HepG2 (cell line): ENCODE measurements around the gene SV2A. TPM values are rescaled to one million over a fixed set of nuclear protein-coding genes. Genes with fewer than 3 reads are reported as not detected.
A peak's percentile ranks its signal among the peaks of the same experiment; 100 is the strongest.

Experiments used
- AGO2 ChIP-seq: fragments of 200-400 bp; formaldehyde crosslinking; optimal IDR thresholded peaks from 2 replicates; pipeline ENCODE3; 2017; ENCODE audit warnings: mild to moderate bottlenecking, low read depth, low read length, moderate library complexity
- DPF2 ChIP-seq: sonication (generic); formaldehyde crosslinking; IDR thresholded peaks from 2 replicates; pipeline ENCODE4 v1.4.0; 2020; ENCODE audit warnings: mild to moderate bottlenecking, low read depth, missing genetic modification reagents, borderline replicate concordance
- EP300 ChIP-seq, 3 experiments: sonication (generic) in 1 of 3; formaldehyde crosslinking in 1 of 3; IDR thresholded peaks; 2 replicates each; pipeline versions ENCODE4 v1.5.1 to v1.6.1; 2011 to 2020; ENCODE audit warnings: low read depth in 2 of 3, low read length in 2 of 3, borderline replicate concordance in 1 of 3, improper control_type of control experiment in 1 of 3, mild to moderate bottlenecking in 1 of 3, missing genetic modification reagents in 1 of 3, moderate library complexity in 1 of 3
- JUND ChIP-seq: sonication (generic); formaldehyde crosslinking; IDR thresholded peaks from 2 replicates; pipeline ENCODE4 v1.8.0; 2022; ENCODE audit warnings: mild to moderate bottlenecking, missing genetic modification reagents
- KDM4B ChIP-seq: sonication (generic); formaldehyde crosslinking; IDR thresholded peaks from 2 replicates; pipeline ENCODE4 v1.4.0; 2020; ENCODE audit warnings: missing genetic modification reagents
- MEIS1 ChIP-seq: sonication (generic); formaldehyde crosslinking; IDR thresholded peaks from 2 replicates; pipeline ENCODE4 v1.9.0; 2021; ENCODE audit warnings: mild to moderate bottlenecking, missing genetic modification reagents, moderate library complexity, borderline replicate concordance
- MIER3 ChIP-seq: IDR thresholded peaks from 2 replicates; pipeline ENCODE4 v1.6.1; 2016; ENCODE audit warnings: missing compliant biosample characterization, borderline replicate concordance
- PCBP1 ChIP-seq: fragments of 200-400 bp; formaldehyde crosslinking; IDR thresholded peaks from 2 replicates; pipeline ENCODE4 v1.6.1; 2017; ENCODE audit warnings: mild to moderate bottlenecking, low read depth, low read length, borderline replicate concordance
- ZMYM4 ChIP-seq: sonication (generic); formaldehyde crosslinking; IDR thresholded peaks from 2 replicates; pipeline ENCODE4 v1.8.1; 2023; ENCODE audit warnings: mild to moderate bottlenecking, missing genetic modification reagents
- ZNF20 ChIP-seq: sonication (generic); formaldehyde crosslinking; IDR thresholded peaks from 2 replicates; pipeline ENCODE4 v1.4.0; 2020; ENCODE audit warnings: mild to moderate bottlenecking, moderate library complexity, missing genetic modification reagents
- ZNF274 ChIP-seq: sonication (generic); formaldehyde crosslinking; IDR thresholded peaks from 2 replicates; pipeline ENCODE4 v1.5.1; 2020; ENCODE audit warnings: mild to moderate bottlenecking, missing genetic modification reagents
- ZNF616 ChIP-seq: sonication (generic); formaldehyde crosslinking; IDR thresholded peaks from 2 replicates; pipeline ENCODE4 v1.5.0; 2020; ENCODE audit warnings: low read depth, mild to moderate bottlenecking, missing genetic modification reagents
- ZNF777 ChIP-seq: sonication (generic); formaldehyde crosslinking; IDR thresholded peaks from 2 replicates; pipeline ENCODE4 v1.4.0; 2020; ENCODE audit warnings: missing genetic modification reagents
- polyA plus RNA-seq, 8 experiments: library from polyadenylated mRNA; depleted of rRNA in 3 of 8; stranded (reverse) in 7 of 8; unstranded in 1 of 8; fragments of >200 nt; fragmentation: Illumina TruSeq in 4 of 8; extraction: Trizol in 4 of 8; gene quantifications; 2 replicates each; pipeline versions ENCODE4 v1.2.1 to v1.2.3, GENCODE V29; 2011 to 2016; ENCODE audit warnings: low read depth in 4 of 8, missing spikeins in 1 of 8, mixed read lengths in 1 of 8; ENCODE audit not compliant: insufficient read depth in 1 of 8
- total RNA-seq, 5 experiments: library from RNA; depleted of rRNA; stranded (reverse); fragments of >200 nt; fragmentation: Illumina TruSeq; extraction: Trizol; gene quantifications; 2 replicates each; pipeline ENCODE4 v1.2.3, GENCODE V29; 2016; ENCODE audit warnings: low read depth in 1 of 5
- TF ChIP-seq, protein P1 (sequence below): sonication (generic); formaldehyde crosslinking; IDR thresholded peaks from 2 replicates; pipeline ENCODE4 v1.4.0; 2020; ENCODE audit warnings: missing genetic modification reagents
- TF ChIP-seq, protein P2 (sequence below): sonication (generic); formaldehyde crosslinking; IDR thresholded peaks from 2 replicates; pipeline ENCODE4 v1.5.0; 2020; ENCODE audit warnings: mild to moderate bottlenecking, missing genetic modification reagents, borderline replicate concordance
- TF ChIP-seq, protein P3 (sequence below): IDR thresholded peaks from 2 replicates; pipeline ENCODE4 v1.6.1; 2016; ENCODE audit warnings: low read depth, control low read depth

Gene SV2A
- total and polyA plus RNA-seq, 2 of the 13 experiments (the other 11 are each of a cell fraction or from before 2014, with no cell fraction given): 0.84 to 1.9 TPM

DNA sequence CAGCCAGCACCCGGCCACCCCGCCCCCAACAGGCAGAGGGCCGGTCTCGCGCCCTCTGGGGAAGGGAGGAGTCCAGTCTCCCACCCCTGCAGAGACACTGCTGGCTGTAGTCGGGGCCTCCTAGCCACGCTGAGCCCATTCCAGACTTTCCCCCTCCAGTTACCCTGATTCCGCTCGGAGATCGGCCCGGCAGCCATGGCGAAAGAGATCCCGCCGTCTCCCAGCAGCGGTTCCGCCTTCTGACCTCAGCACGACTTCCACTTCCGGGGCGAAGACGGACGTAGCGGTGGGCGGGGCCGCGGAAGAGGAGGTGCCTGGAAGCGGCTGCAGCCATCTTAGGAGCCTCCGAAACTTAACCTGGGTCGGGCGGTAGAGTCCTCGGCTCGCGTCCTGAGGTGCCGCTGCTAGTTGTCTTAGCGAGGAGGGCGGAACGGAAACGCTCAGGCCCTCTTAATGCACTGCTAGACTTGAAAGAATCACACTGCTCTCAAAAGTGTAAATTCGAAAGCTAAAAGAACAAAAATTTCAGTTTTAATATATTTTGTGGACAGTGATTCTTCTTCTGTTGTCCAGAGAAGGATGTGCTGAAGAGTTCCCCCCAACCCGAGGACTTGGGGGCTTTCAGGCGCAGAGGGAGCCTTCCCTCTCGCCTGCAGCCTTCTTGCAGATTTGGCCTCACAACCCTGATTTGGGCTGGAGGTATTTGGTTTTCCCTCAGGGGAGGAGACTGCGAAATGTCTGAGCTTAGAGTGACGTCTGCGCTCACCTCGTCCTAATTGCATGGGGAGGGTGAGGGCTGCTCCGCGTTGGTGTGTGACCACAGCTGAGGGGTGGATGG, 10.1 kb upstream of the SV2A start, which contains the start of gene SF3B4 (continued):
- TF ChIP-seq, protein P1, sequence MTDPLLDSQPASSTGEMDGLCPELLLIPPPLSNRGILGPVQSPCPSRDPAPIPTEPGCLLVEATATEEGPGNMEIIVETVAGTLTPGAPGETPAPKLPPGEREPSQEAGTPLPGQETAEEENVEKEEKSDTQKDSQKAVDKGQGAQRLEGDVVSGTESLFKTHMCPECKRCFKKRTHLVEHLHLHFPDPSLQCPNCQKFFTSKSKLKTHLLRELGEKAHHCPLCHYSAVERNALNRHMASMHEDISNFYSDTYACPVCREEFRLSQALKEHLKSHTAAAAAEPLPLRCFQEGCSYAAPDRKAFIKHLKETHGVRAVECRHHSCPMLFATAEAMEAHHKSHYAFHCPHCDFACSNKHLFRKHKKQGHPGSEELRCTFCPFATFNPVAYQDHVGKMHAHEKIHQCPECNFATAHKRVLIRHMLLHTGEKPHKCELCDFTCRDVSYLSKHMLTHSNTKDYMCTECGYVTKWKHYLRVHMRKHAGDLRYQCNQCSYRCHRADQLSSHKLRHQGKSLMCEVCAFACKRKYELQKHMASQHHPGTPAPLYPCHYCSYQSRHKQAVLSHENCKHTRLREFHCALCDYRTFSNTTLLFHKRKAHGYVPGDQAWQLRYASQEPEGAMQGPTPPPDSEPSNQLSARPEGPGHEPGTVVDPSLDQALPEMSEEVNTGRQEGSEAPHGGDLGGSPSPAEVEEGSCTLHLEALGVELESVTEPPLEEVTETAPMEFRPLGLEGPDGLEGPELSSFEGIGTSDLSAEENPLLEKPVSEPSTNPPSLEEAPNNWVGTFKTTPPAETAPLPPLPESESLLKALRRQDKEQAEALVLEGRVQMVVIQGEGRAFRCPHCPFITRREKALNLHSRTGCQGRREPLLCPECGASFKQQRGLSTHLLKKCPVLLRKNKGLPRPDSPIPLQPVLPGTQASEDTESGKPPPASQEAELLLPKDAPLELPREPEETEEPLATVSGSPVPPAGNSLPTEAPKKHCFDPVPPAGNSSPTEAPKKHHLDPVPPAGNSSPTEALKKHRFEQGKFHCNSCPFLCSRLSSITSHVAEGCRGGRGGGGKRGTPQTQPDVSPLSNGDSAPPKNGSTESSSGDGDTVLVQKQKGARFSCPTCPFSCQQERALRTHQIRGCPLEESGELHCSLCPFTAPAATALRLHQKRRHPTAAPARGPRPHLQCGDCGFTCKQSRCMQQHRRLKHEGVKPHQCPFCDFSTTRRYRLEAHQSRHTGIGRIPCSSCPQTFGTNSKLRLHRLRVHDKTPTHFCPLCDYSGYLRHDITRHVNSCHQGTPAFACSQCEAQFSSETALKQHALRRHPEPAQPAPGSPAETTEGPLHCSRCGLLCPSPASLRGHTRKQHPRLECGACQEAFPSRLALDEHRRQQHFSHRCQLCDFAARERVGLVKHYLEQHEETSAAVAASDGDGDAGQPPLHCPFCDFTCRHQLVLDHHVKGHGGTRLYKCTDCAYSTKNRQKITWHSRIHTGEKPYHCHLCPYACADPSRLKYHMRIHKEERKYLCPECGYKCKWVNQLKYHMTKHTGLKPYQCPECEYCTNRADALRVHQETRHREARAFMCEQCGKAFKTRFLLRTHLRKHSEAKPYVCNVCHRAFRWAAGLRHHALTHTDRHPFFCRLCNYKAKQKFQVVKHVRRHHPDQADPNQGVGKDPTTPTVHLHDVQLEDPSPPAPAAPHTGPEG (CRISPR knock-in tag): 0 out of 2 replicates have a peak, but pooled peaks have one; percentile 62
- peak; percentile 36; the same call in 1 of the 2 replicates for TF ChIP-seq ZNF777 (CRISPR knock-in tag)
- TF ChIP-seq ZMYM4 (CRISPR knock-in tag): peak; percentile 83
- TF ChIP-seq MIER3: peak; percentile 95; the same call in 1 of the 2 replicates
- TF ChIP-seq ZNF274: no peak
- TF ChIP-seq, protein P2, sequence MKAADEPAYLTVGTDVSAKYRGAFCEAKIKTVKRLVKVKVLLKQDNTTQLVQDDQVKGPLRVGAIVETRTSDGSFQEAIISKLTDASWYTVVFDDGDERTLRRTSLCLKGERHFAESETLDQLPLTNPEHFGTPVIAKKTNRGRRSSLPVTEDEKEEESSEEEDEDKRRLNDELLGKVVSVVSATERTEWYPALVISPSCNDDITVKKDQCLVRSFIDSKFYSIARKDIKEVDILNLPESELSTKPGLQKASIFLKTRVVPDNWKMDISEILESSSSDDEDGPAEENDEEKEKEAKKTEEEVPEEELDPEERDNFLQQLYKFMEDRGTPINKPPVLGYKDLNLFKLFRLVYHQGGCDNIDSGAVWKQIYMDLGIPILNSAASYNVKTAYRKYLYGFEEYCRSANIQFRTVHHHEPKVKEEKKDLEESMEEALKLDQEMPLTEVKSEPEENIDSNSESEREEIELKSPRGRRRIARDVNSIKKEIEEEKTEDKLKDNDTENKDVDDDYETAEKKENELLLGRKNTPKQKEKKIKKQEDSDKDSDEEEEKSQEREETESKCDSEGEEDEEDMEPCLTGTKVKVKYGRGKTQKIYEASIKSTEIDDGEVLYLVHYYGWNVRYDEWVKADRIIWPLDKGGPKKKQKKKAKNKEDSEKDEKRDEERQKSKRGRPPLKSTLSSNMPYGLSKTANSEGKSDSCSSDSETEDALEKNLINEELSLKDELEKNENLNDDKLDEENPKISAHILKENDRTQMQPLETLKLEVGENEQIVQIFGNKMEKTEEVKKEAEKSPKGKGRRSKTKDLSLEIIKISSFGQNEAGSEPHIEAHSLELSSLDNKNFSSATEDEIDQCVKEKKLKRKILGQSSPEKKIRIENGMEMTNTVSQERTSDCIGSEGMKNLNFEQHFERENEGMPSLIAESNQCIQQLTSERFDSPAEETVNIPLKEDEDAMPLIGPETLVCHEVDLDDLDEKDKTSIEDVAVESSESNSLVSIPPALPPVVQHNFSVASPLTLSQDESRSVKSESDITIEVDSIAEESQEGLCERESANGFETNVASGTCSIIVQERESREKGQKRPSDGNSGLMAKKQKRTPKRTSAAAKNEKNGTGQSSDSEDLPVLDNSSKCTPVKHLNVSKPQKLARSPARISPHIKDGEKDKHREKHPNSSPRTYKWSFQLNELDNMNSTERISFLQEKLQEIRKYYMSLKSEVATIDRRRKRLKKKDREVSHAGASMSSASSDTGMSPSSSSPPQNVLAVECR: peak; percentile 93
- TF ChIP-seq EP300 (IDR thresholded peaks at IDR 0.05; ENCODE audit: low read depth in 2 of 2, low read length in 2 of 2): 0 out of 4 replicates have a peak, but pooled peaks of 1 of the 2 experiments have one; percentile 16
- no peak for TF ChIP-seq EP300 (CRISPR knock-in tag; IDR thresholded peaks at IDR 0.05; ENCODE audit: borderline replicate concordance)
- TF ChIP-seq MEIS1: 0 out of 2 replicates have a peak, but pooled peaks have one; percentile 35
- TF ChIP-seq AGO2: peak; percentile 73
- TF ChIP-seq, protein P3, sequence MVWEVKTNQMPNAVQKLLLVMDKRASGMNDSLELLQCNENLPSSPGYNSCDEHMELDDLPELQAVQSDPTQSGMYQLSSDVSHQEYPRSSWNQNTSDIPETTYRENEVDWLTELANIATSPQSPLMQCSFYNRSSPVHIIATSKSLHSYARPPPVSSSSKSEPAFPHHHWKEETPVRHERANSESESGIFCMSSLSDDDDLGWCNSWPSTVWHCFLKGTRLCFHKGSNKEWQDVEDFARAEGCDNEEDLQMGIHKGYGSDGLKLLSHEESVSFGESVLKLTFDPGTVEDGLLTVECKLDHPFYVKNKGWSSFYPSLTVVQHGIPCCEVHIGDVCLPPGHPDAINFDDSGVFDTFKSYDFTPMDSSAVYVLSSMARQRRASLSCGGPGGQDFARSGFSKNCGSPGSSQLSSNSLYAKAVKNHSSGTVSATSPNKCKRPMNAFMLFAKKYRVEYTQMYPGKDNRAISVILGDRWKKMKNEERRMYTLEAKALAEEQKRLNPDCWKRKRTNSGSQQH (CRISPR knock-in tag): peak; percentile 75
- no peak for TF ChIP-seq JUND (CRISPR knock-in tag)
- TF ChIP-seq ZNF616: no peak
- TF ChIP-seq PCBP1: peak; percentile 92; the same call in 1 of the 2 replicates
- 0 out of 2 replicates have a peak, but pooled peaks have one; percentile 27 for TF ChIP-seq KDM4B (CRISPR knock-in tag)
- TF ChIP-seq DPF2: no peak
- TF ChIP-seq ZNF20 (CRISPR knock-in tag): no peak
